HG03139 (cell line): ENCODE data around the gene HK1.
A peak's percentile ranks its signal among the peaks of the same experiment; 100 is the strongest.
"Not testable (repeated sequence)": the region's sequence is repeated elsewhere in the genome, so short reads cannot be mapped to it uniquely, and the experiment has no call there.

Experiments used
- ATAC-seq: cut with Tn5 transposase; IDR thresholded peaks from one replicate; pipeline ENCODE4 v1.9.1; 2021; ENCODE audit not compliant: unreplicated experiment

HK1 gene

GRCh38 chr10:69278446-69278963 is at the start of gene HK1:
HK1 (plus strand) TSS chr10:69278496.
- ATAC-seq, result no peak

DNA sequence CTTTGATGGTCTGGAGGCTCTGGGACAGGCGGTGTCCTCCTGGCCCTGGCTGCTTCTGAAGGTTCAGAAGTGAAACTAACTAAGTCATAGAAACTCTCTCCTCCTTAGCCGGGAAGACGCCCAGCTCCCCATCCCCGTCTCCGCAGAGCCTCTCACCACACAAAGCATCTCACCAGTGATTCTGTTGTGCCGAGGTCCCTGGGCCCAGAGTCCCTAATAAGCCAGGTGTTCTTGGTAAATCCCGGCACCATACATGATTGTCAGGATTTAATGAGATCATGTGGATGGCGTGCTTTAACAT is 48.7 kb upstream of the HK1 start:
- no peak for ATAC-seq

DNA sequence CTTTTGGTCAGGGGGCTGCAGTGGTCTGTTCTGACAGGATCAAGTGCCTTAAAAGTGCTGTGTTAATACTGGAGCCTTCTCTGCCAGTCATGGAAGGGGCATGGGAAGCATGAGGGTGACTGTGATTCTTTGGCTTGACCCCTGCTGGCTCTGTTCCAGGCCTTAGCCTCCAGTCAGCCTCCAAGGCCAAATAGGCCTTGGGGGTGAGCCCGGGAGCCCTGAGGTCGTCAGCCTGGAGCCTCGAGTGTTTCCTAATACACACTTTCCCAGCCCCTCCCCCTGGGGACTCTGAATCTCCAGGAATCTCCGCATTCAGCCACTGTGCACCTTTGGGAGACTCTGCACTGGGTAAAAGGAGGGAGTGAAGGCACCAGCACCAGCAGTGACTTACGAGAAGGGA is 48.2 kb upstream of the HK1 start:
- ATAC-seq, result no peak

- ATAC-seq, result no peak
These were observed 46.0 kb upstream of the HK1 start for GRCh38 chr10:69232252-69232651.

DNA sequence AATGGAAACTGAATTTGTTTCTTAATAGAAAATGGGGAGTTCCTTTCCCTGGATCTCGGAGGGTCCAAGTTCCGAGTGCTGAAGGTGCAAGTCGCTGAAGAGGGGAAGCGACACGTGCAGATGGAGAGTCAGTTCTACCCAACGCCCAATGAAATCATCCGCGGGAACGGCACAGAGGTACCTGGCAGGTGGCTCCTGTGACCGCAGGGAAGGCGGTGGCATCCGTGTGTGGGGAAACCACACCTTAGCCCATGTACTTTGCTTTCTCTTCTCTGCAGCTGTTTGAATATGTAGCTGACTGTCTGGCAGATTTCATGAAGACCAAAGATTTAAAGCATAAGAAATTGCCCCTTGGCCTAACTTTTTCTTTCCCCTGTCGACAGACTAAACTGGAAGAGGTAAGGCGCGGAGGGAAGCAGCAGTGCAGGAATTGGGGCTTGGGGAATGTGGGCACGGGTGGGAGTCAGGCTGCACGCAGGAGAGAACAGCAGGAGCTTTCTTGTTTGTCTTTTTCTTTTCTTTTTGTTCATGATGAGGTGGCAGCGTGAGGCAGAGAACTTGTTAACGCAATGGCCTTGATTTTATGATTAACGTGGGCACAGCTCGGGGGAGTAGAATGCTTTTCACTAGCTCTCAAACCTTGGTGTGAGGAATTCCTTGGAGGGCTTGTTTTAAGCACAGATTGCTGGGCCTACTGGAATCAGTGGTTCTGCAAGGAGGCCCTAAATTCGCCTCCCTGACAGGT is 45.4 kb upstream of the HK1 start:
- no peak for ATAC-seq

DNA sequence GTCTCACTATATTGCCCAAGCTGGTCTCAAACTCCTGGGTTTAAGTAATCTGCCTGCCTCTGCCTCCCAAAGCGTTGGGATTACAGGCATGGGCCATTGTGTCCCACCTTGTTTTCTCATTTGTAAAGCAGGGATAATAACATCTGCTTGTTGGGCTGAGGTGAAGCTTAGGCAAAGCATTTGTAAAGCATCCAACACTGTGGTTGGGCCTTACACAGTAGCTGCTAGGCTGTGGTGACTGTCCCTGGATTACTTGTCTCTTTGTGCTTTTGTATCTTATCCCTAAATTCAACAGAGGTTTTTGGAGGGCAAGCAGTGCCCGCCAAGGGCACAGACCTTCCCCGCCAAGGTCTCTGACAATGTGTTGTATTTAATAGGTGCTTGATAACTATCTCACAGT is 43.8 kb upstream of the HK1 start:
- no peak for ATAC-seq

DNA sequence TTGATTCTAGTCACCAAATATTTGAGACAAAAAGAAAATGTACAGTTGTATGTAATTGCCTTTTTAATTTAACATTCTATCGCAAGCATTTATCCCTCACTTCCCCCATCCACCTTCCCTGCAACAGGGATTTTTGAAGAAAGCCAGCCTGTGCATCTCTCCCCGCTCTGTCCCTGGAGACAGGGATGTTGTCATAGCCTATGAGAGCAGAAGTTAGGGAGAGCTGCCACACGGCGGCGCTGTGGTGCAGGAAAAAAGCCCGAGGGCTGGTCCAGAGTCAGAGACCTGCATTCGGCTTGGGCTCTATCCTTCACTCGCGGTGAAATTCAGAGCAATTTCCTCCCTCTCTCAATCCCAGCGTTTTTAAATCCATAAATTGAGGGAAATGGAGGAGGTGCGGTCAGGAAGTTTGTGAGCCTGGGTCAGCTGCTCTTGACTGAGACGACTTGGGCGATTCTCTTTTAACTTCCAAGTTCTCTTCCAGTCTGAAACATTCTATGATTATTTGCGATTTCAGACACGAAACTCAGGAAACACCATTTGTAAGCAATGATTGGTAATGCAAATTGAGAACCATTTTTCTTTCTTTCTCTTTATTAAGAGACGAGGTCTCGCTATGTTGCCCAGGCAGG is 40.7 kb upstream of the HK1 start:
- peak; percentile 81 for ATAC-seq

DNA sequence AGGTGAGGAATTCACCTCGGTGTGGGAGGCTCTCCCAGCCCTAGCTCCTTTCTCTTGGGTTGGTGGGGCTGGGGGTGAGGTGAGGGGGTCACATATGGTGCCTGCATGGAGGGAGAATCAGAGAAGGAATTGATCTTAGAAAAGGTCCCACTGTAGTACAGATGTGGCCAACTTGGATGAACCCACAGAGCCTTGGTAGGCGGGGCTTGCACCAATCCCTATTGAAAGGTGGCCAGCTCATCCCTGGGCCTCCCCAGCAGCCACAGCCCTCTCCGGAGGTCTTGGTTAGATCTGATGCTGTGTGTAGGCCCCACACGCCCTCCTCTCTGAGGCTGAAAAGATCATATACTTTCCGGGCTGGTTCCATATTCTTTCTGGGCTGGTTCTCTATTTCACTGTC is 39.2 kb upstream of the HK1 start:
- ATAC-seq, result no peak

DNA sequence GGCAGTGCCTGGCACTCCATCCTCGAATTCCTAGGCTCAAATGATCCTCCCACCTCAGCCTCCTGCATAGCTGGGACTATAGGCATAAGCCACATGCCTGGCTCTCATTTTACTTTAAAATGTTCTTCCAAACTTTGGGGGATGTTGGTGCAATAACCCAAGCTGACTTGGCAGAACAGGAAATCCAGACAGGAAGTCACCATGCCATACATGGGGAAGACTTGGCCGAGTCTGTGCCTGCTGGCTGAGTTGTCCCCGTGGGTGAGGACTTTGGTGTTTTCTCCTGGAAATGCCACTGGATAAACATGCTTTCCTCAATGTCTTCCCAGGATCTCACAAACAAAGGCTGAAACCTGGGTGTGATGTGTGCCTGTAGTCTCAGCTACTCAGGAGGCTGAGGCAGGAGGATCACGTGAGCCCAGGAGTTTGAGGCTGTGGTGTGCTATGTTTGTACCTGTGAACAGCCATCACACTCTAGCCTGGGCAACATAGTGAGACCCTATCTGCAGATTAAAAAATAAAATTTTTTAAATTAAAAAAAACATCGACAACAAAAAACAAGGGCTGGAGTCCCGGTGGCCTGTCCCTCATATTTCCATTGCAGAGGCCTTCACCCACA is 38.4 kb upstream of the HK1 start:
- ATAC-seq, result no peak

DNA sequence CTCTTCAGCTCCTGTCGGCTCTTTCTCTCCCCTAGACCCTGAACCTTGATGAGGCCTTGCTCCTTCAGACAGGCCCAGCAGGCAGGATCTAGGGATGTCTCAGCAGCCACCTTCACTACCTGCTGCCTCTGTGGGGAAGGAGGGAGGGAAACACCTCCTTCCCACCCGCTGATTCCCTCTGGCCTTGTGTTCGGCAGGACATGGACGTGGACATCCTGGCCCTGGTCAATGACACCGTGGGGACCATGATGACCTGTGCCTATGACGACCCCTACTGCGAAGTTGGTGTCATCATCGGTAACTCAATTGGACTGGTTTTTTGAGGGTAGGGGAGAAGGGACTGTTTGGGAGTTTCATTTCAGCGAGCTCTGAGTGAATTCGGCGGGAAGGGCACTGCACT is 37.8 kb upstream of the HK1 start:
- no peak for ATAC-seq

GRCh38 chr10:69241575-69241974 is 36.7 kb upstream of the HK1 start:
- no peak for ATAC-seq

DNA sequence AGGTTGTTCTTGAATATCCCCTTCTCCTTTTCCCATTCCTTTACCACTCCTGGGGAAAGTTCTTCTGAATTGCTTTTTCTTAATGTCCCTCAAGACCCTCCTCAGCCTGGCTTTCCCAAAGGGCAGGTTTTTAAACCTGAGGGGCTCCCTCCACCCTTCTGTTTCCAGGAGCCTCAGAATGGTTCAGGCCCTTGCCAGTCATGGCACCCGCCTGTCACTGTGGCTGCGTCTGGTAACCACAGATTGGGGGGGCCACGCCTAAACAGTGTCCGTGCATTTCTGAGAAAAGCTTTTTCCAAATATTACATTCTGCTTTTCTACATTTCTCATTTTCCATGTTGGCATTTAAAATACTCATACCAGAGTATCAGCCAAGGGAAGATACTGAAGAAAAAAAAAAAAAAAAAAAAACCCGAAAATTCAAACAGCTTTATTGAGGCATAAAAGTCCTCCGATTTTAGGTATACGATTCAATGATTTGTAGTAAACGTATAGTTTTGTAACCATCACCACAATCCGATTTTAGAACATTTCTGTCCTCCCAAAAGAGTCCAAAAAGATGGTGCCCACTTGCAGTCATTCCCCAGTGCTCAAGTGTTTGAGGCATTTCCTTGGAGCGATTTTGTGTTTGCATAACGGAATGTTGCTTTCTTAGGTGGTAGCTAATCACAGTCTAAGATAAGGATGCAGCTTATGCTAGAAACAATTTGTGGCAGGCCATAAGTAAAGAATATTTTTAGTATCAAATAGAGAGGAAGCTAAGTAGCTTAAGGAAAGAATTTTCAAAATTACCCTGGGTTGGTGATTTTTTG is 36.0 kb upstream of the HK1 start:
- no peak for ATAC-seq

GRCh38 chr10:69242852-69243212 is 35.5 kb upstream of the HK1 start:
- no peak for ATAC-seq

- ATAC-seq, result no peak
These were observed 34.5 kb upstream of the HK1 start for GRCh38 chr10:69243817-69244216.

- no peak for ATAC-seq
These were observed 32.3 kb upstream of the HK1 start for GRCh38 chr10:69246036-69246435.

DNA sequence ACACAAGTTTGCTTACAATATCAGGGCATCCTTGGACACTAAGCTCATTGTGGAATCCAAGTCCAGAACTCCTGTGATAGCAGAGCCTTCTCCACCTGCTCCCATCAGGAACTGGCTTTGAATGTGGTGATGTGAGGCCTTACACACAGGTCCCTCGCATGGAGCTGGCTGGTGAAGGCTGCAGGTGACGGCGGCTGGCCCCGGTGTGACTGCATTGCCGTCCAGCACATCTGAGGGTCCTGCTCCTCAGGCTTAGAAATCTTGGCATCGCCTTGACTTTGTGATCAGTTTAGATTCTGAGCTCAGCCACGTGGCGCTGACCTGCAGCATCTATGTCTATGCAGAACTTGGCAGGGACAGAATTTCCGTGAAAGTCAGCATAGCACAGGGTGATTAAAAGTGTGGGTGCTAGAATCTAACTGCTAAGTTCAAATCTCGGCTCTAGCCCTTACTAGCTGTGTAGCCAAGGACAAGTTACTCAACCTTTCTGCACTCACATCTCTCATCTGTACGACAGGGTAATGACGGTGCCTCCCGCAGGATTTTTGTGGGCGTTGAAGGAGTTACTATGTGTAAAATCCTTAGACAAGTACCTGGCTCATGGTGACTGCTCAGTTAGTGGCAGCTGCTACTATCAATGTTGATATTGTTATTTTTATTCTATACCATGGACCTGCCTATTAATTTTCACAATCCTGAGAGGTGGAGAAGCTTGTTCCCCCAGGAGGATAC is 31.5 kb upstream of the HK1 start:
- ATAC-seq, result no peak

GRCh38 chr10:69247313-69247710 is 31.0 kb upstream of the HK1 start:
- ATAC-seq, result no peak

- ATAC-seq, result no peak
These were observed 30.1 kb upstream of the HK1 start for GRCh38 chr10:69248117-69248730.

- ATAC-seq, result no peak
These were observed 28.3 kb upstream of the HK1 start for GRCh38 chr10:69250041-69250440.

GRCh38 chr10:69251417-69251816 is 26.9 kb upstream of the HK1 start:
- not testable (repeated sequence) for ATAC-seq

DNA sequence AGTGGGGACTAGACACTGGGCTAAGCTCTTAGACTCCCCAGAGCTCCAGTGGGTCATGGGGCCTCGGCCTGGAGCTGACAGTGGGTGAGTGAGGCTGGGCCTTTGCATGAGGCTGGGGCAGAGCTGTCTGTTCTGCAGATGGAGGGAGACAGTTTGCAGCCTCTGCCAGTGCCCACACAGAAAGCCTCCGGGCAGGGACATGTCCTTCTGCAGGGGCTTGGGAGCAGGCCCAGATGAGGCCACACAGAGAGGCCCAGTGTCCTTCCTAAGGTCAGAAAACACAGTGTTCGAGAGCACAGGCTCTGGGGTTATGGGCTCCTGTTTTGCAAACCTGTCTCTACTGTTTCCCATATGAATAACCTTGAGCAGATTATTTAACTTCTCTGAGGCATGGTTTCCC is 25.1 kb upstream of the HK1 start:
- no peak for ATAC-seq
